Lower leg skin (tissue), 4 donors: Measurements from ENCODE around the gene TATDN2. TPM values are rescaled to one million over a fixed set of nuclear protein-coding genes. Genes with fewer than 3 reads are reported as not detected.

Source experiments
- DNase-seq, 2 donors: peaks; one replicate each; pipeline ENCODE4 v3.0.0-alpha.2; 2019; ENCODE audit warnings: low spot score in 2 of 2
- H3K4me3 ChIP-seq: fragments of 200-600 bp; sonication (generic); 2 replicates; pipeline ENCODE4 v1.5.1; 2017; ENCODE audit warnings: mild to moderate bottlenecking, low read depth; ENCODE audit not compliant: poor library complexity, severe bottlenecking
- CTCF ChIP-seq, 3 donors: fragments of 450-650 bp; IDR thresholded peaks; one replicate each; pipeline ENCODE4 v1.5.1; 2016; ENCODE audit warnings: antibody characterized with exemption in 3 of 3, mild to moderate bottlenecking in 3 of 3, moderate library complexity in 2 of 3
- POLR2A ChIP-seq, 2 donors: fragments of 450-650 bp; IDR thresholded peaks; one replicate each; pipeline ENCODE4 v1.6.1; 2016 to 2017; ENCODE audit warnings: antibody characterized with exemption in 2 of 2, mild to moderate bottlenecking in 1 of 2, moderate library complexity in 1 of 2
- WGBS, 2 donors: methylation state at CpG; one replicate each; pipeline ENCODE4 v1.1.5; 2018; 5-methylcytosine and 5-hydroxymethylcytosine counted together
- intact Hi-C: fragments of 100-400 bp; cut with DNase I; formaldehyde crosslinking; loops from one replicate; pipeline ENCODE4 v1.15.0; 2023; ENCODE audit warnings: low total_unique reads
- total RNA-seq, 4 donors: library from RNA; depleted of rRNA; stranded (reverse); fragments of >200 nt; gene quantifications; one replicate each; pipeline ENCODE4 v1.1.0, GENCODE V29; 2016

TATDN2 gene
- total RNA-seq, 4 donors from 2014 or later, result 18.6 to 25.1 (median 22.4) TPM

DNA sequence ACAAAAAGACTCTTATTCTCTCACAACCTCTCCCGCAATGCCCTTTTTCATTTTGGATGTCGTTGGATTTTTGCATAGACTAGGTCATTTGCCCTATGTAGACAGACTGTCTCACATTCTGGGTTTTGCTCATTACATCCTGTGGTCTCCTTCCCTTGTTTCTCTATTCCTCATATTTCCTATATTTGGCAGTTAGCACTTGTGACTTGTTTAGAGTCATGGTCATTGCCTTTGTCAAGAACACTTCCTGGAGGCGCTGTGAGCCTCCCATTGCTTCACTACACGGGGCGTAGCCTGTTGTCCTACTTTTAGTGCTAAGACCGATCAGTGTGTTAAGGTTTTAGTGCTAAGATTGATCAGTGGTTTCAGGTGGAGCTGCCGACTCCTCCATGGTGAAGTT lies 16.1 kb upstream of the TATDN2 start:
- no peak for TF ChIP-seq CTCF (IDR thresholded peaks at IDR 0.05)
- TF ChIP-seq POLR2A (IDR thresholded peaks at IDR 0.05), result no peak
- WGBS, 2 donors, result 87 to 92% methylated on average over 7 of the region's 7 CpGs
- no peak for DNase-seq

DNA sequence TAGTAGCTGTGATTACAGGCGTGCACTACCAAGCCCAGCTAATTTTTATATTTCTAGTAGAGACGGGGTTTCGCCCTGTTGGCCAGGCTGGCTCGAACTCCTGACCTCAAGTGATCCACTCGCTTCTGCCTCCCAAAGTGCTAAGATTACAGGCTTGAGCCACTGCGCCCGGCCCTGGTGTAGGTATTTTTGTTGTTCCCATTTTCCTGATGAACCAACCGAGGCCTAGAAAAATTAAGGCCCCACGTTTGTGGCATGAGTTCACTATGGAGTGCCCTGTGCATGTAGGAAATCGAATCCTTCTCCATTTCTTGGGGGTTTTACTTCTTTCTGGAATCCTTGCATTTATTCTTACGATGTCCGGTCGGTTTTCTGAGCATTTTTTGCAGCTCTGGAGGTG lies 14.3 kb upstream of the TATDN2 start:
- H3K4me3 ChIP-seq, result no peak overlapping the region
- 93 to 96% methylated on average over 13 of the region's 13 CpGs for WGBS, 2 donors
- no peak for DNase-seq
- intact Hi-C loops, result no loop called here
- no peak for TF ChIP-seq CTCF (IDR thresholded peaks at IDR 0.05)
- TF ChIP-seq POLR2A (IDR thresholded peaks at IDR 0.05), result no peak

More for the DNA sequence above, 16.1 kb upstream of the TATDN2 start:
- no peak overlapping the region for H3K4me3 ChIP-seq
- intact Hi-C loops, result no loop called here

DNA sequence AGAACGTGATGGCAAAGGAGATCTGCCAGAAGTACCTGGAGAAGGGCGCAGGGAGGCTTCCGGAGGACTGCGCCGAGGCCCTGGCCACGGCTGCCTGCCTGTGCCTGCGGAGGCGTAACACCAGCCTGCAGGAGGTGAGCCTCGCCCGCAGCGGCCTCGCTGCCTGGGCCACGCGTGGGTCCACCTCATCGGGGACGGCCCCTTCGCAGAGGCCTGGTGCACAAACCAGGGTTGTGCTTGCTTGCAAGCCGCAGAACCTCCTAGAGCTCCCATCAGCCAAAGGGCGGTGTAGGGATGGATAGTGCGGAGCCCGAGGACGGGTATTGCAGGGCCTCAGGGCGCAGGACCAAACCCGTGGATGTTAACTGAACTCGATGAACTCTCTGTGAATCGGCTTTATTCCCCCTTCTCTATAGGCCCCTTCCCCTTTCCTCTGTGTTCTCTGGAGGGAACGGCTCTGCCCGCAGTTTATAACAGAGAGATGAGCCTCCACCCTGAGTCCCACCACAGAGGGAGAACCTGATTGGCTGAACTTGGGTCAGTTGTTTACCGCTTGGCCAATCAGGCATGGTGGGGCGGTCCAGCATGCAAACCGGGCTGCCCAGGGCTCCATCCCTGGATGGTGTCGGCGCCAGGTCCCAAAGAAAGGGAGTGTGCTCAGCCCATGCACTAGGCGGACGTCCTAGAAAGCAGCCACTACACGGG lies 13.6 kb upstream of the TATDN2 start:
- WGBS, 2 donors, result 89 to 92% methylated on average over 33 to 36 of the region's 36 CpGs
- intact Hi-C loops, result no loop called here
- TF ChIP-seq POLR2A (IDR thresholded peaks at IDR 0.05), result no peak
- TF ChIP-seq CTCF (IDR thresholded peaks at IDR 0.05), result no peak
- H3K4me3 ChIP-seq, result no peak overlapping the region
- no peak for DNase-seq

DNA sequence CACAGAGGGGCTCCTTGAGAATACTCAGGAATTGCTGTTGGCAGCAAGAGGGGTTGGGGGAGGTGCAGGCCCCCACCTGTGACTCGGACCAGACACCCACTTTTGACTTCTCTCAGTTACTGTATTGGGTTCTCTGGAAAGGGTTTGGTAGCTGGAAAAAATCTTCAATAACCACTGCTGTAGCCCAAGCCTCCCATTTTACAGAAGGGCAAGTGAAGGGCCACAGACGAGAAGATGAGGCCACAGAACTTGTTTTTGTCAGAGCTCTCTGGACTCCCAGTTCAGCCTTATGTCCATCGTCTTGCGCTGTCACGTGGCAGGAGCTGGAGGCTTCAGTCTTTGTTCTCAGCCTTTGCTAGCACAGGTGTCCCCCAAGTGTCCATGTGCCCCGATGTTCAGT lies 12.7 kb upstream of the TATDN2 start:
- TF ChIP-seq POLR2A (IDR thresholded peaks at IDR 0.05), result no peak
- TF ChIP-seq CTCF (IDR thresholded peaks at IDR 0.05), result no peak
- intact Hi-C loops, result no loop called here
- 81 to 83% methylated on average over 6 of the region's 6 CpGs for whole genome bisulfite sequencing, 2 donors
- H3K4me3 ChIP-seq, result no peak overlapping the region
- DNase-seq, result no peak

- WGBS, 2 donors, result 81 to 86% methylated on average over 15 of the region's 15 CpGs
- TF ChIP-seq CTCF (IDR thresholded peaks at IDR 0.05), result no peak
- no peak for TF ChIP-seq POLR2A (IDR thresholded peaks at IDR 0.05)
- H3K4me3 ChIP-seq, result no peak overlapping the region
- intact Hi-C loops, result no loop called here
- DNase-seq, result no peak
Measured at GRCh38 chr3:10238345-10239183, 9.7 kb upstream of the TATDN2 start.
